IMR-90 (cell line): ENCODE results near the gene ZFP42. TPM values are rescaled to one million over a fixed set of nuclear protein-coding genes. Genes with fewer than 3 reads are reported as not detected.

ENCODE experiments used
- ATAC-seq: fragments of 200-7000 bp; cut with Tn5 transposase; 2 replicates; pipeline ENCODE4 v1.9.1; 2020; ENCODE audit warnings: low read depth, mild to moderate bottlenecking, moderate library complexity
- BruUV-seq: library from RNA; stranded (reverse); fragments of 400-500 nt; replicated peaks from 2 replicates; lab custom pipeline; 2021; lab: Mats Ljungman, UMichigan
- CTCF ChIA-PET: fragments of 300-600 bp; formaldehyde crosslinking; extraction: SDS; loops from one replicate; lab custom pipeline; 2021; ENCODE audit warnings: antibody characterized with exemption; lab: Yijun Ruan, JAX
- POLR2A ChIA-PET: fragments of 300-600 bp; sonication (Branson Sonifier 250); formaldehyde crosslinking; loops from one replicate; lab custom pipeline; 2022; ENCODE audit warnings: antibody characterized with exemption; ENCODE audit not compliant: unreplicated experiment; lab: Charles Lee
- DNase-seq: peaks from one replicate; pipeline ENCODE4 v3.0.0; 2013
- H2AFZ ChIP-seq: replicated peaks from 2 replicates; pipeline ENCODE3; 2013; ENCODE audit warnings: low read length, mild to moderate bottlenecking; ENCODE audit not compliant: poor library complexity
- H2AK5ac ChIP-seq: 2 replicates; pipeline ENCODE4 v1.6.1; 2013; ENCODE audit warnings: low read depth, low read length, inconsistent platforms
- H2AK9ac ChIP-seq: replicated peaks from 2 replicates; pipeline ENCODE3; 2013; ENCODE audit warnings: mild to moderate bottlenecking, low read depth, low read length, moderate library complexity; ENCODE audit not compliant: poor library complexity
- H2BK120ac ChIP-seq: 2 replicates; pipeline ENCODE4 v1.6.1; 2013; ENCODE audit warnings: low read depth, low read length, inconsistent platforms
- H2BK15ac ChIP-seq: 3 replicates; pipeline ENCODE4 v1.6.1; 2013; ENCODE audit warnings: low read depth, low read length, inconsistent platforms
- H2BK20ac ChIP-seq: 2 replicates; pipeline ENCODE4 v1.6.1; 2013; ENCODE audit warnings: low read depth, mild to moderate bottlenecking, inconsistent platforms, low read length, moderate library complexity
- H2BK5ac ChIP-seq: 2 replicates; pipeline ENCODE4 v1.6.1; 2013; ENCODE audit warnings: mild to moderate bottlenecking, low read depth, low read length, inconsistent platforms; ENCODE audit not compliant: poor library complexity, severe bottlenecking
- H3K14ac ChIP-seq: replicated peaks from 2 replicates; pipeline ENCODE4 v1.6.1; 2013; ENCODE audit warnings: low read depth, low read length, inconsistent platforms
- H3K18ac ChIP-seq: 2 replicates; pipeline ENCODE4 v1.6.1; 2013; ENCODE audit warnings: low read depth, low read length, control low read depth
- H3K23ac ChIP-seq: 2 replicates; pipeline ENCODE4 v1.6.1; 2013; ENCODE audit warnings: low read depth, low read length, inconsistent platforms
- H3K27ac ChIP-seq: 2 replicates; pipeline ENCODE4 v1.5.1; 2013; ENCODE audit warnings: mild to moderate bottlenecking, control low read depth, low read length; ENCODE audit not compliant: insufficient read depth
- H3K27me3 ChIP-seq: 2 replicates; pipeline ENCODE4 v1.6.1; 2013; ENCODE audit warnings: low read length; ENCODE audit not compliant: control insufficient read depth, insufficient read depth
- H3K36me3 ChIP-seq: 2 replicates; pipeline ENCODE4 v1.6.1; 2013; ENCODE audit warnings: low read length, mixed read lengths; ENCODE audit not compliant: control insufficient read depth, insufficient read depth
- H3K4ac ChIP-seq: 2 replicates; pipeline ENCODE4 v1.6.1; 2013; ENCODE audit warnings: low read depth, low read length, inconsistent platforms
- H3K4me1 ChIP-seq: 2 replicates; pipeline ENCODE4 v1.6.1; 2013; ENCODE audit warnings: low read length, mixed read lengths; ENCODE audit not compliant: control insufficient read depth, insufficient read depth
- H3K4me2 ChIP-seq: 2 replicates; pipeline ENCODE4 v1.6.1; 2013; ENCODE audit warnings: low read depth, mild to moderate bottlenecking, control low read depth, low read length, moderate library complexity
- H3K4me3 ChIP-seq: 2 replicates; pipeline ENCODE4 v1.5.1; 2013; ENCODE audit warnings: low read depth, mild to moderate bottlenecking, control low read depth, low read length, moderate library complexity; ENCODE audit not compliant: insufficient read depth
- H3K56ac ChIP-seq: 2 replicates; pipeline ENCODE4 v1.6.1; 2013; ENCODE audit warnings: low read length, inconsistent platforms; ENCODE audit not compliant: insufficient read depth; ENCODE audit errors: extremely low read depth
- H3K79me1 ChIP-seq, 2 experiments: 2 replicates each; pipeline ENCODE4 v1.6.1; 2013; ENCODE audit warnings: low read length in 2 of 2, inconsistent platforms in 1 of 2, low read depth in 1 of 2
- H3K9ac ChIP-seq: 2 replicates; pipeline ENCODE4 v1.6.1; 2013; ENCODE audit warnings: low read depth, low read length, control low read depth
- H3K9me1 ChIP-seq: 2 replicates; pipeline ENCODE4 v1.6.1; 2013; ENCODE audit warnings: low read length, inconsistent platforms; ENCODE audit not compliant: insufficient read depth
- H3K9me3 ChIP-seq: 2 replicates; pipeline ENCODE4 v1.6.1; 2013; ENCODE audit warnings: low read length; ENCODE audit not compliant: control insufficient read depth, insufficient read depth
- H4K20me1 ChIP-seq: 2 replicates; pipeline ENCODE4 v1.6.1; 2013; ENCODE audit warnings: low read length, inconsistent platforms; ENCODE audit not compliant: insufficient read depth
- H4K5ac ChIP-seq: 2 replicates; pipeline ENCODE4 v1.6.1; 2013; ENCODE audit warnings: mild to moderate bottlenecking, low read depth, low read length, control low read depth
- H4K8ac ChIP-seq, 2 experiments: 2 replicates each; pipeline ENCODE4 v1.6.1; 2013; ENCODE audit warnings: low read depth in 2 of 2, low read length in 2 of 2, control low read depth in 1 of 2, inconsistent platforms in 1 of 2
- H4K91ac ChIP-seq: 2 replicates; pipeline ENCODE4 v1.6.1; 2013; ENCODE audit warnings: low read depth, low read length, inconsistent platforms; ENCODE audit not compliant: insufficient read depth
- CEBPB ChIP-seq: IDR thresholded peaks from 2 replicates; pipeline ENCODE4 v1.6.1; 2012; ENCODE audit warnings: low read depth, low read length, improper control_type of control experiment
- MAFK ChIP-seq: IDR thresholded peaks from 2 replicates; pipeline ENCODE4 v1.6.1; 2012; ENCODE audit warnings: low read depth, low read length, improper control_type of control experiment
- NFE2L2 ChIP-seq: fragments of 150-350 bp; IDR thresholded peaks from 2 replicates; pipeline ENCODE4 v1.6.1; 2016; ENCODE audit warnings: low read depth, mild to moderate bottlenecking, low read length
- RFX5 ChIP-seq: IDR thresholded peaks from 2 replicates; pipeline ENCODE4 v1.8.0; 2012; ENCODE audit warnings: low read depth, mild to moderate bottlenecking, low read length, moderate library complexity
- WGBS, 2 experiments: methylation state at CpG; one replicate each; pipeline versions ENCODE4 v1.1.5 to v1.1.7; 2013; ENCODE audit warnings: missing lambda C conversion rate in 2 of 2; ENCODE audit not compliant: insufficient read length in 1 of 2; ENCODE audit errors: extremely low coverage in 2 of 2; 5-methylcytosine and 5-hydroxymethylcytosine counted together
- dilution Hi-C: fragments of 300-500 bp; cut with HindIII; formaldehyde crosslinking; loops from one replicate; pipeline ENCODE4 v1.14.3; 2018; ENCODE audit warnings: low sequenced_read_pairs; ENCODE audit not compliant: unreplicated experiment
- in situ Hi-C: fragments of 300-500 bp; cut with MboI; formaldehyde crosslinking; loops from 3 replicates; pipeline ENCODE4 v1.14.3; 2019; ENCODE audit warnings: low sequenced_read_pairs, inconsistent platforms, mixed read lengths
- intact Hi-C: fragments of 100-400 bp; cut with micrococcal nuclease; formaldehyde crosslinking; loops from 2 replicates; pipeline ENCODE4 v1.10.0; 2022
- polyA plus RNA-seq, 3 experiments: library from polyadenylated mRNA; depleted of rRNA; stranded (reverse); fragments of >200 nt; gene quantifications; 2 replicates each; pipeline ENCODE4 v1.2.3, GENCODE V29; 2012; ENCODE audit warnings: low replicate concordance in 1 of 3
- total RNA-seq: library from RNA; depleted of rRNA; stranded (reverse); fragments of >200 nt; gene quantifications from 2 replicates; pipeline ENCODE4 v1.2.3, GENCODE V29; 2012

The ZFP42 gene
- total and polyA plus RNA-seq, 2 of the 4 experiments (the other 2 are of a cell fraction), result not detected

DNA sequence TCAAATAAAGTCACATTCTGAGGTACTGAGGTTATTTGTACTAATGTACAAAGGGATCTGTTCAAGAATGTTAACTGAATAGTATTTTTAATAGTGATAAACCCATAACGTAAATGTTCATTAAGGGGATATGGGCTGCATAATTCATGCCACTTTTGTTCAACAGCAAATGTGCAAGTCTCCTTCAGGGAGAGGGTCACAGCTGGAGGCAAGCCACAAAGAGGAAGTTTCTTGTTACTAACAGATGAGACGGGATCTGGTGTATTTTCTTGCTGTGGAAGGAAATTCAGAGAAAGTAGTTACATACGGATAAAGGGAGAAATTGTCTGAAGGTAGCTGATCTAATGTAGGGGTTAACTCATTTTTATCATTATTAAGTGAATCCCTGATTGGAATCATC is 10.0 kb downstream of the ZFP42 start:
- Histone ChIP-seq H3K56ac (no peak overlapping the region), H4K8ac (no peak overlapping the region), H2AK5ac (no peak overlapping the region), H3K4me1 (no peaks in the 10 kb centered on the region; the same call in 1 of the 2 replicates), H2BK5ac (no peak overlapping the region), H3K9me3 (no peaks in the 10 kb centered on the region), H3K36me3 (no peaks in the 10 kb centered on the region), H3K9me1 (no peaks in the 10 kb centered on the region), H3K79me1 (no peaks in the 10 kb centered on the region), H3K14ac (no peak overlapping the region), H2BK120ac (no peak overlapping the region), H3K23ac (no peak overlapping the region), H3K9ac (no peak overlapping the region), H3K18ac (no peak overlapping the region), H3K27ac (no peak overlapping the region), H4K91ac (no peak overlapping the region), H3K4me3 (no peak overlapping the region), H2BK20ac (no peak overlapping the region), H2AK9ac (no peak overlapping the region), H4K5ac (no peak overlapping the region), H4K20me1 (no peaks in the 10 kb centered on the region), H3K4me2 (no peak overlapping the region), H3K4ac (no peak overlapping the region), H2AFZ (no peak overlapping the region), H3K27me3 (no peaks in the 10 kb centered on the region), H2BK15ac (no peak overlapping the region)
- dilution Hi-C loops (no loop called here), in situ Hi-C loops (no loop called here), intact Hi-C loops (no loop called here)
- ChIA-PET POLR2A (no interaction called here), CTCF (interaction anchor here (1.3 kb wide), 1 partner anchor 11 kb away, joined by 3 read pairs; no protein-coding TSS in a partner anchor)
- 100% methylated on average over 1 of the region's 3 CpGs; no CpG with 5 or more reads in 1 of the 2 experiments for WGBS, 2 experiments
- TF ChIP-seq NFE2L2 (no peak), CEBPB (no peak), MAFK (no peak), RFX5 (no peak)
- ATAC-seq (no peak), DNase-seq (no peak)
- BruUV-seq, result no TSS peak
